Dermis blood vessel endothelial cell (primary cell): ENCODE data around the gene KRT34. TPM values are rescaled to one million over a fixed set of nuclear protein-coding genes. Genes with fewer than 3 reads are reported as not detected.
"Not testable (repeated sequence)": the region's sequence is repeated elsewhere in the genome, so short reads cannot be mapped to it uniquely, and the experiment has no call there.

ENCODE experiments used
- DNase-seq: peaks from one replicate; pipeline ENCODE4 v3.0.0; 2010
- total RNA-seq: library from RNA; depleted of rRNA; stranded (reverse); fragments of >200 nt; gene quantifications from 2 replicates; pipeline ENCODE4 v1.2.3, GENCODE V29; 2014

Gene KRT34
- total RNA-seq, 1 donor from 2014 or later: 0.51 TPM

DNA sequence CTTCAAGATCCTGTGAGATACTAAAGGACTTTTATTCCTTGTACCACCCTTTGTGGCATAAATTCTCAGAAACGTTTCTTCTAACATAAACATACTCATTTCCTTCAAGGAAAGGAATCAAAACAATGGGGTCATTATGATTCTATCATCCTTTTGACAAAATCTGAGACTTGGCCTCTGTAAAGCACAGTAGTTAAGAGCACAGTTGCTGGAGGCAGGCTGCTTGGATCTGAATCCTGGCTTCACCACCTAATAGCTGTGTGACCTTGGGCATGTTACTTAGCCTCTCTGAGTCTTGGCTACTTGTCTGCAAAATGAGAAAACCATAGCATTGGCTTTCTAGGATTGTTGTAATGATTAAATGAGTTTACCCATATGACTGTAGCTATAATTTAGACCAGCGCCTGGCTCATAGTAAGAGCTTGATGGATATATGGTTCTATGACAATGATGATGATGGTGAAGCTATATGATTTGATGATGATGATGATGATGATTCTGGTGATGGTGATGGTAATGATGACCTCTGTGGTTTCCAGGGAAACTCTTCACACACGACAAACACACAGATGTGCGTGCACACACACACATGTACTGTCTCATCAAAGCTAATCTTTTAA lies 21.4 kb upstream of the KRT34 start:
- DNase-seq: peak; percentile 64

- DNase-seq: no peak
These were observed 20.1 kb upstream of the KRT34 start for GRCh38 chr17:41402161-41402560.

DNA sequence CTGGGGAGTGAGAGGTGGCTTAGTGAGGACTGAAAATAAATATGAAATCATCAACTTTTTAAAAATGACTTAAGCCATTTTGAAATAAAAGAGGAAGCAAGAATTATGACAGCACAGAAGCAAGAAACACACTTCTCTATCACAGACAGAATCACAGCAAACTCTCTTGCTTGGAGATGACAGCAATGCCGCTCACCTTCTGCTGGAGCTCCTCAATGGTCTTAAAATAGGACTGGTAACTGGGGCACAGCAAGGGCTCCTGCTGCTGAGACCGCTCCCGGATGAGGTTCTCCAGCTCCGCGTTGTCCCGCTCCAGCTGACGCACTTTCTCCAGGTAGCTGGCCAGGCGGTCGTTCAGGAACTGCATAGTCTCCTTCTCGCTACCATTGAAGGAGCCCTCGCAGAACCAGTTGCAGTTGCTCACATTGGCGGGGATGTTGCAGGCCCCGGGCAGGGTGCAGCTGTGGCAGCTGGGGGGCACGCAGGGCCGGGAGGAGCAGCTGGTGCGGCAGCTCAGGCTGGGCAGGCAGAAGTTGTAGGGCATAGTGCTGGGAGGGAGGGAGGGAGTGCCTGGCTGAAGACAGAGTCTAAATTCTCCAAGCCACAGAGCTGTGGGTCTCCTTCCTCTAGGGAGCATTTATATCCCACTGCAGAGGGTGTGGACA lies 15.0 kb upstream of the KRT34 start, which contains the start of gene KRT31:
KRT31 (minus strand) TSS at position 613 of the 665 bp plus-strand sequence; CDS start at position 544, 69 bp downstream.
- DNase-seq: no peak

- no peak for DNase-seq
These were observed 14.2 kb upstream of the KRT34 start for GRCh38 chr17:41396340-41396739.

GRCh38 chr17:41395611-41396010 lies 13.5 kb upstream of the KRT34 start:
- no peak for DNase-seq

DNA sequence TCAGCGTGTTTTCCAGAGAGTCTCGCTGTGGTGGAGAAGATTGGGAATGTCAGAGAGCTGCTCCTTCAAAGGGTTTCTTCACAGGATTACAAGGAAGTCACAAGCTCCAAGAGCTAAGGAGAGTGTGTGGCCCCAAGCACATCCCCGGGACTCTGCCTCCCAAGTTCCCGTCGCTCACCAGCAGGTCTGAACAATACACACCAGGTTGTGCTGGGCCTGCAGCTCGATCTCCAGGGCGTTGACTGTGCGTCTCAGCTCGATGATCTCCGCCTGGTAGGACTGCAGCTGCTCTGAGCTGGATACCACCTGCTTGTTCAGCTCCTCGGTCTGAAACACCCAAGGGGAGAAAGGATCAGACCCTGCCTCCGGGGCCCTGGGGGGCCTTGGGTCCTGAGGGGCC lies 12.9 kb upstream of the KRT34 start:
- DNase-seq: not testable (repeated sequence)

- DNase-seq: no peak
These were observed 12.3 kb upstream of the KRT34 start for GRCh38 chr17:41394254-41394996.

DNA sequence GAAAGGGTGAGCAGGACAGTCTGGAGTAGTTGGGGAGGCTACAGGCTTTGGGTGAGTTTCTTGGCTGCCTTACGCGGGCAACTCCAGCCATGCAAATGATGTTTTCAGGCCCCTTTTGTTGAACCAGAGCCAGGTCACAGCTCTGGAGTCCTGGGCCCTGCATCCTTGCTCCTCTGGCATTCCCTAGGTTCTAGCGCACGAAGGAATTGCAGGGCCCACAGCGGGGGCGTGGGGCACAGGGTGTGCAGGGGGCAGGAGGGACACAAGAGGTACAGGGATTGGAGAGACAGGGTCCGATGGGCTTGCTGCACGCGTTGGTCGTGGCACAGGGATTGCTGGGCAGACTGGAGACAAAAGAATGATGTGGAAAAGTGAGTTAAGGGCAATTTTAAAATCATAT lies 11.7 kb upstream of the KRT34 start:
- DNase-seq: no peak

- no peak for DNase-seq
These were observed 11.2 kb upstream of the KRT34 start for GRCh38 chr17:41393294-41393693.

DNA sequence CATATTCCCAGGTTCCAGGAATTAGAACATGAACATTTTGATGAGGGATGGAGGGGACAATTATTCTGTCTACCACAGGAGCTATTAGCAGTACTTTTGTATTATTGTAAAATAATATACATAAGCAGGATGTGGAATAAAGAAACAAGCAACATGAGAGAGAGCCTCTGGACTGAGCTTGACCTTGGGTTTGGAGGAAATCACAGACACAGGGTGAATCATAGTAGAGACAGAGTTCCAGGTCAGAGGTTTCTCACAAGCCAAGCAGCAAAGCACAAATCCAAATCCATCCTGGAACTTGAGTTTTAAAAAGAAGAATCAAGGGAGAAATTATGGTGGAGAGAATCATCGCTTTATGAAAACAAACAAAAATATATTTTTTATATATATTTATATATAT lies 10.2 kb upstream of the KRT34 start:
- no peak for DNase-seq

- no peak for DNase-seq
These were observed 9.4 kb upstream of the KRT34 start for GRCh38 chr17:41391535-41391934.

GRCh38 chr17:41390411-41390938 lies 8.4 kb upstream of the KRT34 start:
- DNase-seq: no peak

DNA sequence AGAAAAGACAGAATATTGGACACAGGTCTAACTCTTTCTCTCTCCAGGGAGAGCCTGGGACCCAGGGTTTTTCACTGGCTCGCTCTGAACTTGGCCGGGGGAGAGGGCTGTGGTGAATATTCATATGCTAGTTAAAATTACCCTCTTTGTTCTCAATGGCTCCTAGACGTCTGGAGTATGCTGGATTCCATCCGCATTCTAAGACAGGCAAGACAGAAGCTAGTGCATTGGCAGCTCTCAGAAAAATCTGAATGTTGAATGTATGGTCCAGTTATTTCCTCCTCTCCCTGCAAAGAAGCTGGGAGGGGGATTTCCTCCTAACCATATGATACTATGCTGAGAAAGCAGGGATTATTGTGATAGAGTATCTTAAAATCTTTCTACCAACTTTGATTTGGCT lies 5.6 kb upstream of the KRT34 start:
- DNase-seq: no peak

- DNase-seq: no peak
These were observed 4.1 kb upstream of the KRT34 start for GRCh38 chr17:41386227-41386626.

DNA sequence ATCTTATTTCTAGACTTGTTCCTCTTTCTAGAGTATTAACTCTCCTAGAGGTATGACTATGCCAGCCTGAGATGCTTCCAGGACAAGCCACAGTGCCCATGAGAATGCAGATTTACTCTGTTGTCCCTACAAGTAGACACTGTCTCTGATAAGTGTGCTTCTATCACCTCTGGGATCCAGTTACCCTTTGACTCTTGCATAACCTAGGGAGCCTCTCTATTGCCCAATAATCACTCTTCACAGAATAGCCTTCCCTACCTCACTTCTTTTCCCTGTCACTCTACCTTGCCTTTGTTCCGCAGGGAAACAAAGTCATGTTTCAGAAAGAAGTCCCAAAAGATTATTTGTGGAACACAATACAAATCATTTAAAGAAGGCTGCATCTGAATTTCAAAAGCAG lies 1.6 kb upstream of the KRT34 start:
- DNase-seq: no peak

GRCh38 chr17:41382394-41382793 lies 288 bp upstream of the KRT34 start:
- DNase-seq: no peak

DNA sequence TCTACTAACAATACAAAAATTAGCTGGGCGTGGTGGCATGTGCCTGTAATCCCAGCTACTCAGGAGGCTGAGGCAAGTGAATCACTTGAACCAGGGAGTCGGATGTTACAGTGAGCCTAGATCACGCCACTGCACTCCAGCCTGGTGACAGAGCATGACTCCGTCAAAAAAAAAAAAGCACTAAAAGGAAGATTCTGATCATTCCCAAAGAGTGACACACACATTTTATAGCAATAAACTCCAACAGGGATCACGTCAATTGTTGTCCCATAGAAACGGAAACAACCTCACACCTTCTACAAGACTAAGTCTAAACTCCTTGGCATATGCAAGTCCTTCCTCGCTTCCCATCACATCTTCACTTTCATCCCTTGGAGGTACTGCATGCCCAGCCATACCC lies 2.0 kb downstream of the KRT34 start:
- not testable (repeated sequence) for DNase-seq

DNA sequence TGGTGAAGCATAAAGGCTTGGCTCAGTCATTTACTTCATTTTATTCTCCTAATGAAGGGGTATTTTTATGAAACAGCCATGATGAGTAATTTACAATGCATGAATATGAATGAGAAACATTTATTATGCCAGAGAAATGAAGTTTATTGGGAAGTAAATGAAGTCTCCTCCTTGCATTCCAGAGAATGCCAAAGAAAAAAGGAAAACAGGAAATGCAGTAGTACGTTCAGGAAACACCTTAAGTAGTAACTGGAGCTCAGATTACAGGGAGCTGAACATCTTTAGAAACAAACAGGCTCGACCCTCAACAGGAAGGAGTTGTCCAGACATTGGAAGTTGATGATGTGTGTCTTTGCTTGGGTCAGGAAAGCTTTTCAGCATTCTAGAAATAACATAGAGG lies 4.6 kb downstream of the KRT34 start:
- peak; percentile 2 for DNase-seq

DNA sequence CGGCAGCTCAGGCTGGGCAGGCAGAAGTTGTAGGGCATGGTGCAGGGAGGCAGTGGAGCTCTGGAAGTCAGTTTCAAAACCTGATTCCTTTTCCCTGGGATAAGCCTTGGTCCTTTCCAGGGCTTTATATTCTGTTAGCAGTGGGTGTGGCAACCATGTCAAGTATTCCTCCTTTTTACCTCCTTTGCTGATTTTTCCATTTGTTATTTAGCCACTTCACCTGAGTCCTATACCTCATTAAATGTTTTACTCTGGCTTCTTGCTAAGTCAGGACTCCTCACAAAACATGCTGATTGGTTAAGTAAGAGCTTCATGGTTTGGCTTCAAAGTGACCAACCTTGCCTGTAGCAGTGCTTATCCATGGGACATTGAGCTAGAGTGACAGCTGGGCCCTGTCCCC lies 12.4 kb downstream of the KRT34 start, which contains the start of gene KRT33B:
KRT33B (minus strand) TSS at position 101 of the 400 bp plus-strand sequence; CDS start at position 38, 63 bp downstream.
- DNase-seq: no peak

DNA sequence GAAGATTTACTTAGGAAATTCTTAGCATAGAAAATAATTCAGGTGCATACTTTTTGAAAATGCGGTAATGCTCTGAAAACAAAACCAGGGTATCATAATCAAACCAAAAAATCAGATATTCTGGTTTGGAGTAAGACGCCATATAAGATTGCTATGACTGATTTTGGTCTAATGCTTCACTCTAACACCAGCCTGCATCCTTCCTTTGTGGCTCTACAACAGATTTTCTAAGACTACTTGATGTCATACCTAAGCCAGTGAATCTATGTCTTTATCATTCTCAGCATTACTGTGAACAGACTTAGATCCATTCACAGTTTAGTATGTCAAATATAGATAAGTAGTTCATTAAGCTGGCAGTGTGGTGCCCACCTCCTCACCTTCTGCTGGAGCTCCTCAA lies 13.1 kb downstream of the KRT34 start:
- DNase-seq: no peak

DNA sequence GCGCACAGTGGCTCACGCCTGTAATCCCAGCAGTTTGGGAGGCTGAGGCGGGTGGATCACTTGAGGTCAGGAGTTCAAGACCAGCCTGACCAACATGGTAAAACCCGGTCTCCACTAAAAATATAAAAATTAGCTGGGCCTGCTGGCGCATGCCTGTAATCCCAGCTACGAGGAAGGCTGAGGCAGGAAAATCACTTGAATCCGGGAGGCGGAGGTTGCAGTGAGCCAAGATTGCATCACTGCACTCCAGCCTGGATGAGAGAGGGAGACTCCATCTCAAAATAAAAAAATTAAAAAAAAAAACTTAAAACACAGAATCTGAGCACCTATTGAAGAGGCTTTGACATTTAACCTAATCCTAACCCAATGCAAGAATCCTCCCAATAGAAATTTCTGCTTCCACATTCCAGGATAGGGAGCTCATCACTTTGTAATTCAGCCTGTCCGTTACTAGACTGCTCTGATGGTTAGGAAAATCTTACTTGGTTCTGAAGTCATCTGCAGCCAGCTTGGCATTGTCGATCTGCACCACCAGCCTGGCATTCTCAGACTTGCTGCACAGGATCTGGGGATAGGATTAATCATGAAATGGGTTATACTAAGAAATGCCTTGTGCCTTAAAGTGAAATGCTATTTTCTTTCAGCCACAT lies 14.6 kb downstream of the KRT34 start:
- DNase-seq: no peak

DNA sequence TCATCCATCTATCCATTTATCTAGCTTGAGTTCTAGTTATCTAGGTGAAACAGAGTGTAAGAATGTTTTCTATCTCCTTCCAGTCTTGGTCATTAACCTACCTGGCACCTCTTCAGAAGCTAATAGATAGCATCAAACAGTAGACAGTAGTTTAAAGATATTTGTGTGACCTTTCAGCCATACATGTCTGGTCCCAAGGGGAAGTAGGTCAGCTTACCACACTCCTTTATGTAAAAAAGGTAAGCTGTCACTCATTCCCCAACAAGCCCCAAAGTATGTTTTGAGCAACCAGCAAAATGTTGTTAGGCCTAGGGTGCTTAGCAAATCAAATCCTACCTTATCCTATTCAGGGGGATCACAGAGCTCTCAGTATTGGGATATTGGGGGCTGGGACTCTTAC lies 16.0 kb downstream of the KRT34 start:
- DNase-seq: no peak

GRCh38 chr17:41363881-41364280 lies 18.2 kb downstream of the KRT34 start:
- no peak for DNase-seq
